Endothelial cell of umbilical vein (primary cell): ENCODE data around the gene KRTAP19-4. TPM values are rescaled to one million over a fixed set of nuclear protein-coding genes. Genes with fewer than 3 reads are reported as not detected.

ENCODE experiments used
- Bru-seq: library from RNA; stranded (reverse); fragments of 400-500 nt; gene quantifications from one replicate; lab custom pipeline; 2021; lab: Mats Ljungman, UMichigan
- BruChase-seq, 2 experiments: library from RNA; stranded (reverse); fragments of 400-500 nt; gene quantifications; one replicate each; lab custom pipeline; 2021; lab: Mats Ljungman, UMichigan
- BruUV-seq: library from RNA; stranded (reverse); fragments of 400-500 nt; replicated peaks from 2 replicates; lab custom pipeline; 2021; lab: Mats Ljungman, UMichigan
- CTCF ChIA-PET: fragments of 300-600, 350-600 bp; sonication (Branson Sonifier 250); formaldehyde crosslinking; loops from one replicate; lab custom pipeline; 2021; ENCODE audit warnings: antibody characterized with exemption, inconsistent platforms; lab: Charles Lee
- POLR2A ChIA-PET: fragments of 300-600, 350-600 bp; sonication (Branson Sonifier 250); formaldehyde crosslinking; loops from one replicate; lab custom pipeline; 2021; ENCODE audit warnings: antibody characterized with exemption, inconsistent platforms; lab: Charles Lee
- DNase-seq: peaks from one replicate; pipeline ENCODE4 v3.0.0-alpha.2; 2011; ENCODE audit warnings: low read depth, low spot score
- FAIRE-seq: peaks from 2 replicates; lab custom pipeline; 2011; peaks lifted over from hg19 to GRCh38; lab: Jason Lieb, UNC
- H2AFZ ChIP-seq: 2 replicates; pipeline ENCODE4 v1.6.0; 2012; ENCODE audit warnings: low read depth, low read length, control low read depth, inconsistent platforms
- H3K27ac ChIP-seq: 2 replicates; pipeline ENCODE4 v1.5.1; 2011; ENCODE audit warnings: low read depth, mild to moderate bottlenecking, control low read depth, low read length, moderate library complexity; ENCODE audit not compliant: insufficient read depth
- H3K27me3 ChIP-seq, 2 experiments: 2 replicates each; pipeline versions ENCODE4 v1.6.0 to v1.6.1; 2011; ENCODE audit warnings: low read length in 2 of 2, mixed read lengths in 1 of 2; ENCODE audit not compliant: control insufficient read depth in 2 of 2, insufficient read depth in 2 of 2
- H3K36me3 ChIP-seq, 2 experiments: 2 replicates in 1 of 2; 3 replicates in 1 of 2; pipeline ENCODE4 v1.5.1; 2011; ENCODE audit warnings: low read length in 2 of 2, mild to moderate bottlenecking in 1 of 2, moderate library complexity in 1 of 2; ENCODE audit not compliant: control insufficient read depth in 2 of 2, insufficient read depth in 2 of 2; ENCODE audit errors: extremely low read depth in 1 of 2
- H3K4me1 ChIP-seq: 3 replicates; pipeline ENCODE4 v1.5.1; 2011; ENCODE audit warnings: mild to moderate bottlenecking, low read length; ENCODE audit not compliant: control insufficient read depth, insufficient read depth; ENCODE audit errors: extremely low read depth
- H3K4me2 ChIP-seq: 2 replicates; pipeline ENCODE4 v1.6.1; 2011; ENCODE audit warnings: low read length, control low read depth, mixed read lengths; ENCODE audit not compliant: insufficient read depth
- H3K4me3 ChIP-seq, 3 experiments: fragments of 200-600 bp in 1 of 3; sonication (generic), shearing (Covaris generic) in 1 of 3; replicated peaks in 1 of 3; 2 replicates each; pipeline ENCODE4 v1.5.1; 2011 to 2016; ENCODE audit warnings: control low read depth in 3 of 3, low read length in 3 of 3, mild to moderate bottlenecking in 2 of 3, inconsistent platforms in 1 of 3, low read depth in 1 of 3, moderate library complexity in 1 of 3; ENCODE audit not compliant: insufficient read depth in 1 of 3
- H3K79me2 ChIP-seq: 2 replicates; pipeline ENCODE4 v1.6.0; 2012; ENCODE audit warnings: low read length, inconsistent platforms; ENCODE audit not compliant: control insufficient read depth, insufficient read depth
- H3K9ac ChIP-seq: replicated peaks from 2 replicates; pipeline ENCODE3; 2011; ENCODE audit warnings: low read length, control low read depth; ENCODE audit not compliant: insufficient read depth; ENCODE audit errors: extremely low read depth
- H3K9me1 ChIP-seq: replicated peaks from 3 replicates; pipeline ENCODE4 v1.6.0; 2011; ENCODE audit warnings: mild to moderate bottlenecking, low read length; ENCODE audit not compliant: control insufficient read depth, insufficient read depth; ENCODE audit errors: extremely low read depth
- H3K9me3 ChIP-seq: replicated peaks from 2 replicates; pipeline ENCODE4 v1.5.1; 2012; ENCODE audit warnings: low read length, inconsistent platforms; ENCODE audit not compliant: control insufficient read depth, insufficient read depth
- H4K20me1 ChIP-seq: replicated peaks from 2 replicates; pipeline ENCODE3; 2011; ENCODE audit warnings: mild to moderate bottlenecking, low read length; ENCODE audit not compliant: control insufficient read depth, insufficient read depth; ENCODE audit errors: extremely low read depth
- CTCF ChIP-seq, 2 donors: IDR thresholded peaks; 1 replicate in 1 of 2; 2 replicates in 1 of 2; pipeline ENCODE4 v1.5.1; 2011; ENCODE audit warnings: low read length in 2 of 2, mild to moderate bottlenecking in 2 of 2, moderate library complexity in 2 of 2, control low read depth in 1 of 2, inconsistent platforms in 1 of 2, low read depth in 1 of 2; ENCODE audit not compliant: insufficient read depth in 1 of 2; ENCODE audit errors: extremely low read depth in 1 of 2
- EZH2 ChIP-seq: IDR thresholded peaks from 2 replicates; pipeline ENCODE4 v1.6.1; 2012; ENCODE audit warnings: borderline replicate concordance, low read depth, mild to moderate bottlenecking, moderate library complexity, low read length, inconsistent platforms; ENCODE audit not compliant: severe bottlenecking
- FOS ChIP-seq: IDR thresholded peaks from 2 replicates; pipeline ENCODE4 v1.6.1; 2011; ENCODE audit warnings: mild to moderate bottlenecking, low read length, moderate library complexity, borderline replicate concordance; ENCODE audit not compliant: insufficient read depth
- GATA2 ChIP-seq: IDR thresholded peaks from 2 replicates; pipeline ENCODE4 v1.7.0; 2011; ENCODE audit warnings: low read depth, mild to moderate bottlenecking, moderate library complexity, mixed read lengths, low read length; ENCODE audit not compliant: insufficient read length, insufficient read depth
- JUN ChIP-seq: IDR thresholded peaks from 2 replicates; pipeline ENCODE4 v1.6.1; 2011; ENCODE audit warnings: borderline replicate concordance, low read depth; ENCODE audit not compliant: insufficient read length, insufficient read depth
- MAX ChIP-seq: IDR thresholded peaks from 2 replicates; pipeline ENCODE4 v1.6.1; 2011; ENCODE audit not compliant: insufficient read depth, insufficient read length
- MYC ChIP-seq: IDR thresholded peaks from one replicate; pipeline ENCODE4 v1.6.1; 2011; ENCODE audit warnings: mild to moderate bottlenecking, low read depth, low read length
- POLR2A ChIP-seq: IDR thresholded peaks from 2 replicates; pipeline ENCODE4 v1.6.1; 2012; ENCODE audit warnings: low read depth, mild to moderate bottlenecking, control low read depth, low read length
- POLR2AphosphoS5 ChIP-seq: IDR thresholded peaks from 2 replicates; pipeline ENCODE4 v1.6.1; 2012; ENCODE audit warnings: low read depth, mild to moderate bottlenecking, control low read depth, low read length, moderate library complexity; ENCODE audit not compliant: insufficient read depth
- dilution Hi-C: fragments of 300-500 bp; cut with MboI; formaldehyde crosslinking; loops from one replicate; pipeline ENCODE4 v1.15.0; 2019; ENCODE audit warnings: low sequenced_read_pairs; ENCODE audit not compliant: extremely low pct_ligation_motif_present
- intact Hi-C: fragments of 100-400 bp; cut with micrococcal nuclease; formaldehyde crosslinking; loops from one replicate; pipeline ENCODE4 v1.10.0; 2022
- long read RNA-seq: library from polyadenylated mRNA; stranded (forward); transcript quantifications from one replicate; pipeline ENCODE4 v2.0.0, GENCODE V29; 2021
- polyA minus RNA-seq, 3 experiments: library from RNA; depleted of rRNA, polyadenylated mRNA; stranded (reverse); fragments of >200 nt; gene quantifications; 1 replicate in 1 of 3; 2 replicates in 2 of 3; pipeline ENCODE4 v1.2.3, GENCODE V29; 2011
- polyA plus RNA-seq, 4 experiments: library from polyadenylated mRNA; depleted of rRNA in 3 of 4; stranded (reverse) in 3 of 4; unstranded in 1 of 4; fragments of >200 nt; gene quantifications; 2 replicates each; pipeline versions ENCODE4 v1.2.1 to v1.2.3, GENCODE V29; 2011 to 2012; ENCODE audit warnings: missing spikeins in 1 of 4
- total RNA-seq: library from RNA; stranded (reverse); gene quantifications from 2 replicates; pipeline ENCODE4 v1.2.3, GENCODE V29; 2021

Gene KRTAP19-4
- total RNA-seq: not detected in 2 replicates
- polyA plus RNA-seq: not detected in 2 replicates
- polyA plus RNA-seq (2011; cell fraction: cytosol; rRNA removed): not detected in 2 replicates
- polyA plus RNA-seq (2011; cell fraction: nucleus; rRNA removed): not detected in 2 replicates
- not detected in 2 replicates for polyA plus RNA-seq (2012)
- polyA minus RNA-seq: not detected in 2 replicates
- polyA minus RNA-seq (2011; cell fraction: cytosol; rRNA and poly(A)+ RNA removed): not detected
- polyA minus RNA-seq (2011; cell fraction: nucleus; rRNA and poly(A)+ RNA removed): not detected in 2 replicates
- Bru-seq, nascent RNA: not detected
- not detected for BruChase-seq, experiment 1, labeled RNA remaining after a 6-hour chase
- BruChase-seq, experiment 2, labeled RNA remaining after a 2-hour chase: not detected
- long read RNA-seq: 0 reads

- POLR2A ChIA-PET: no interaction called here
These were observed at the start of gene KRTAP19-4 for GRCh38 chr21:30497065-30497464. TSS of gene KRTAP19-4 (minus strand) at chr21:30497165. CDS start at chr21:30497110, 55 bp downstream.

More at GRCh38 chr21:30497065-30497464, at the start of gene KRTAP19-4:
- H4K20me1 ChIP-seq: no peaks in the 10 kb centered on the region
- H3K27ac ChIP-seq: no peak within 1 kb of the TSS
- no peak within 1 kb of the TSS for H2AFZ ChIP-seq
- intact Hi-C loops: no loop called here
- H3K4me2 ChIP-seq: no peak within 1 kb of the TSS
- H3K9ac ChIP-seq: no peak within 1 kb of the TSS
- TF ChIP-seq JUN (no peak), POLR2A (no peak), CTCF (IDR thresholded peaks at IDR 0.05; ENCODE audit: extremely low read depth in 1 of 2, insufficient read depth in 1 of 2, low read depth in 1 of 2, low read length in 2 of 2) (no peak), GATA2 (no peak), EZH2 (no peak), POLR2AphosphoS5 (no peak), MAX (no peak), FOS (no peak), MYC (no peak)
- no peak within 1 kb of the TSS for H3K4me3 ChIP-seq
- no TSS peak for BruUV-seq
- H3K79me2 ChIP-seq: no peaks in the 10 kb centered on the region
- DNase-seq: no peak
- no peaks in the 10 kb centered on the region for H3K27me3 ChIP-seq
- no peak for FAIRE-seq
- H3K4me1 ChIP-seq: no peaks in the 10 kb centered on the region
- CTCF ChIA-PET: no interaction called here
- H3K9me1 ChIP-seq: no peaks in the 10 kb centered on the region
- H3K9me3 ChIP-seq: peaks cover 4% of the 10 kb centered on the region
- dilution Hi-C loops: no loop called here
- no peaks in the 10 kb centered on the region for H3K36me3 ChIP-seq
